ENCODE measurements around the gene SV2C.
"Not testable (repeated sequence)": the region's sequence is repeated elsewhere in the genome, so short reads cannot be mapped to it uniquely, and the experiment has no call there.

Gene SV2C

DNA sequence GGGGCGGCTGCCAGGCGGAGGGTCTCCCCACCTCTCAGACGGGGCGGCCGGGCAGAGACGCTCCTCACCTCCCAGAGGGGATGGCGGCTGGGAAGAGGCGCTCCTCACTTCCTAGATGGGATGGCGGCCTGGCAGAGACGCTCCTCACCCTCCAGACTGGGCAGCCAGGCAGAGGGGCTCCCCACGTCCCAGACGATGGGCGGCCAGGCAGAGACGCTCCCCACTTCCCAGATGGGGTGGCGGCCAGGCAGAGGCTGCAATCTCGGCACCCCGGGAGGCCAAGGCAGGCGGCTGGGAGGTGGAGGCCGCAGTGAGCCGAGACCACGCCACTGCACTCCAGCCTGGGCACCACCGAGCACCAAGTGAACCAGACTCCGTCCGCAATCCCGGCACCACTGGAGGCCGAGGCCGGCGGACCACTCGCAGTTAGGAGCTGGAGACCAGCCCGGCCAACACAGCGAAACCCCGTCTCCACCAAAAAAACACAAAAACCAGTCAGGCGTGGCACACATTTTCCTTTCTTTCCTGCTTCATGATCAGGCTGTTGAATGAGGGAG lies 253.1 kb downstream of the SV2C start:
- not testable (repeated sequence) for DNase-seq (ENCODE audit: low spot score in 2 of 2); H3K36me3 Mint-ChIP-seq (ENCODE audit: insufficient read depth); H3K4me3 Mint-ChIP-seq; H3K9me3 Mint-ChIP-seq; ATAC-seq (replicated peaks; ENCODE audit: extremely low read depth, poor library complexity, severe bottlenecking); H3K27me3 Mint-ChIP-seq; H3K27ac Mint-ChIP-seq (ENCODE audit: low read depth)
- H3K4me1 Mint-ChIP-seq: peaks cover 33% of the 10 kb centered on the region

DNA sequence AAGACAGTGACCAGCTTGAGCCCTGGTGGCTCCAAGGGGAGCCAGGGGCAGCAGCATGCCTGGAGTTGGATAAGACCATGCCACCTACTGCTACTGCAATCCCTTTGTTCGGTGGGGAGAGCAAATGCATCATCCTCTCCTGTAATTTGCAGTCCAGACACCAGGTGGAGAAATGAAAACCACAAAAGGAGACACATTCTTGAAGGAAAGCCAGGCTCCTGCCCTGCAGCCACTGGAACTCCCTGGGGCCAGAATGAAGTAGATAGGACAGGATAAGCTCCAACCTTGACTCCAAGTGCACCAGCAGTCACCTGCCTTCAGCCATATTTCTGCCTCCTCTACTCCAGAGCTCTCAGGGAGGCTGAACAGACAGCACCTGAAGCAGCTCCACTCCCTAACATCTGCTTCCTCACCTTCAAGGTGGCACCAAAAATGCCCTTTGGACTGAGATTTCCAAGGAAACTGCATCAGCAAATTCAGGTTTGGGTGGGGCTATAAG lies 254.8 kb downstream of the SV2C start:
- Mint-ChIP-seq H3K36me3 (ENCODE audit: insufficient read depth) (peaks cover 3% of the 10 kb centered on the region), H3K27ac (ENCODE audit: low read depth) (no peak overlapping the region), H3K4me3 (no peak overlapping the region), H3K27me3 (no peaks in the 10 kb centered on the region), H3K4me1 (peaks cover 36% of the 10 kb centered on the region), H3K9me3 (no peaks in the 10 kb centered on the region)
- ATAC-seq (replicated peaks; ENCODE audit: extremely low read depth, poor library complexity, severe bottlenecking) (peak; percentile 54), DNase-seq (ENCODE audit: low spot score in 2 of 2) (peak in 1 of 2 donors; percentile 32)

DNA sequence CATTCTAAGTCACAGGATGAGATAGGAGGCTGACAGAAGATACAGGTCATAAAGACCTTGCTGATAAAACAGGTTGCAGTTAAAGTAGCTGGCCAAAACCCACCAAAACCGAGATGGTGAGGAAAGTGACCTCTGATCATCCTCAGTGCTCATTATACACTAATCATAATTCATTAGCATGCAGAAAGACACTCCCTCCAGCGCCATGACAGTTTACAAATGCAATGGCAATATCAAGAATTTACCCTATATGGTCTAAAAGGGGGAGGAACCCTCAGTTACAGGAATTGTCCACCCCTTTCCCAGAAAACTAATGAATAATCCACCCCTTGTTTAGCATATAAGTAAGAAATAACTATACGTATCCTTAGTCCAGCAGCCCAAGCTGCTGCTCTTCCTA lies 256.7 kb downstream of the SV2C start:
- ATAC-seq (replicated peaks; ENCODE audit: extremely low read depth, poor library complexity, severe bottlenecking) (no peak), DNase-seq (ENCODE audit: low spot score in 2 of 2) (no peak)
- Mint-ChIP-seq H3K27ac (ENCODE audit: low read depth) (no peak overlapping the region), H3K27me3 (no peaks in the 10 kb centered on the region), H3K4me3 (no peak overlapping the region), H3K36me3 (ENCODE audit: insufficient read depth) (peaks cover 3% of the 10 kb centered on the region), H3K4me1 (peaks cover 29% of the 10 kb centered on the region), H3K9me3 (no peaks in the 10 kb centered on the region)

DNA sequence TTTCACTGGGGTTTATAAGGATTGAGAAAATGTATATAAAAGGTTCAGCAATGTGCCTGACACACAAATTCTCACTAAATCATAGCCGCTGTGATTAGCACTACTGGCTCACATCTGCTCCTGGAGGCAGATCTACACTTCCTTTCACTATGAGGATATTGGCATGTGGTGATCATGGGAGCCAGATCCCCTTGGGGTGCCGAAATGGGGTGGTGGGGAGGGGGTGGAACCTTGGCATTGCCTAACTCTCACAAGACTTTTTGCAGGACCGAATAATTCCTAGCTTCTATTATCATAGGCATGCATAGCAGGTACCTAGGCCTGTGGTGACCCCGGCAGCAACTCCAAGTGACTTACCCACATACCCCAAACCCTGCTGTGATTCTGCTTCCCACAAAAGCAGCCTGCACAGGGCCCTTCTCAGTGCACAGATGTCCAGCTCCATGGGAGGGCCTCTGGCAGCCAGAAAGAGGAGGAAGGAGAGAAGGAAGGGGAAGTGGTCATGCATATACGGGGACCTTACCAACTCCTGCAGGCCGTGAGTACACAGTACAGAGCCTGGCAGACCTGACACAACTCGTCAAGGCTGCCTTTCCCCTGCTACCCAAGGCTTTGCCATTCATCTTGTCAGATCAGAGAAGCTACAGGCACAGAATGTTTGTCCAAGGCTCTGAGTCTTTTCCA lies 258.6 kb downstream of the SV2C start:
- no peak for ATAC-seq (replicated peaks; ENCODE audit: extremely low read depth, poor library complexity, severe bottlenecking)
- no peak for DNase-seq (ENCODE audit: low spot score in 2 of 2)

DNA sequence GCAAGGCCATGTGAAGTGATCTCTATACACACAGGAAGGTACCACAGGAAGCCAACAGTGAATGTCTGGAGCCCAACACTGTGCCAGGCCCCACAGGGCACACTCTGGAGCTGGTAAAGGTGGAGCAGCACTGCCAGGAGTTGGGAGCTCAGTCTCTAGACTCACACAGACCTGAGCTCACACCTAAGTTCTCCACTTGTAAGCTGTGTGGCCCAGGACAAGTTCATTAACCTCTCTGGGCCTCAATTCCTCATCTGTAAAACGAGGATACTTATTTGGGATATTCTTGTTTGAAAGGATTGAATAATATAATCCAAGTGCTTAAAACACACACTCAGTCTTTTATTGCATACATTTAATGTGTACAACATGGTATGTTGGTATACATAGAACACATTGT lies 259.3 kb downstream of the SV2C start:
- Mint-ChIP-seq H3K27me3 (no peaks in the 10 kb centered on the region), H3K36me3 (ENCODE audit: insufficient read depth) (peaks cover 1% of the 10 kb centered on the region), H3K4me1 (peaks cover 24% of the 10 kb centered on the region), H3K4me3 (no peak overlapping the region), H3K9me3 (no peaks in the 10 kb centered on the region), H3K27ac (ENCODE audit: low read depth) (no peak overlapping the region)
- ATAC-seq (replicated peaks; ENCODE audit: extremely low read depth, poor library complexity, severe bottlenecking): no peak
- no peak for DNase-seq (ENCODE audit: low spot score in 2 of 2)

More for the DNA sequence above, 258.6 kb downstream of the SV2C start:
- Mint-ChIP-seq H3K36me3 (ENCODE audit: insufficient read depth) (peaks cover 1% of the 10 kb centered on the region), H3K4me1 (peaks cover 29% of the 10 kb centered on the region), H3K9me3 (no peaks in the 10 kb centered on the region), H3K4me3 (no peak overlapping the region), H3K27me3 (no peaks in the 10 kb centered on the region), H3K27ac (ENCODE audit: low read depth) (peak overlapping the region; percentile 52)

DNA sequence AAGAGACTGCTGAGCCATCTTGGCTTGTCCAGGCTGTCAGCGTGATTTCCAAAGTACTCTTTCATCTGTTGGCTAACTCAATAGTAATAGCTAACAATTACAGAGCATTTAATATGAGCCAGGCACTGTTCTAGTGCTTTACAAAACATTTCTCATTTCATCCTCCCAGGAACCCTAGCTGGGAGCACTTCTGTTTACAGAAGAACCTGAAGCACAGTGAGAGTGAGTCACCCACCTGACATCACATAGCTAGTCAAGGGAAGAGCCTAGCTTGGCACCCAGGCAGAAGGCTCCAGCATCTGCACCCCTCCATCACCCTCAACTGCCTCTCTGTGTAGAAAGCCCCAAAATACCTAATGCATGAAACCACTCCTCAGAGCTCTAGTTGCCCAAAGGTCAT lies 262.4 kb downstream of the SV2C start:
- Mint-ChIP-seq H3K27ac (ENCODE audit: low read depth) (no peak overlapping the region), H3K4me3 (no peak overlapping the region), H3K9me3 (no peaks in the 10 kb centered on the region), H3K4me1 (peaks cover 14% of the 10 kb centered on the region), H3K36me3 (ENCODE audit: insufficient read depth) (no peaks in the 10 kb centered on the region), H3K27me3 (no peaks in the 10 kb centered on the region)
- DNase-seq (ENCODE audit: low spot score in 2 of 2): no peak
- no peak for ATAC-seq (replicated peaks; ENCODE audit: extremely low read depth, poor library complexity, severe bottlenecking)

DNA sequence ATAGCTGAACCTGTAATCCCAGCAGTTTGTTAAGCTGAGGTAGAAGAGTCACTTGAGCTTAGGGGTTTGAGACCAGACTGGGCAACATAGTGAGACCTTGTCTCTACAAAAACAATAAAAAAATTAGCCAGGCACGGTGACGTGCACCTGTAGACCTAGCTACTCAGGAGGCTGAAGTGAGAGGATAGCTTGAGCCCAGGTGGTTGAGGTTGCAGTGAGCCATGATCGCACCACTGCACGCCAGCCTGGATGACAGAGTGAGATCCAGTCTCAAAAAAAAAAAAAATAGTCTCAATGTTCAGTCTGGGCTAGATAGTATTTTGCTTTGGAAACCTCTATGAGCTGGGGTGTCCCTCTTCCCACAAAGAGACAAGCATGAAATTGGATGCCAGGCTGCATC lies 268.0 kb downstream of the SV2C start:
- DNase-seq (ENCODE audit: low spot score in 2 of 2) (no peak), ATAC-seq (replicated peaks; ENCODE audit: extremely low read depth, poor library complexity, severe bottlenecking) (no peak)
- H3K4me3 Mint-ChIP-seq: no peak overlapping the region
- no peaks in the 10 kb centered on the region for H3K9me3 Mint-ChIP-seq
- no peaks in the 10 kb centered on the region for H3K36me3 Mint-ChIP-seq (ENCODE audit: insufficient read depth)
- H3K27ac Mint-ChIP-seq (ENCODE audit: low read depth): no peak overlapping the region
- no peaks in the 10 kb centered on the region for H3K4me1 Mint-ChIP-seq
- H3K27me3 Mint-ChIP-seq: no peaks in the 10 kb centered on the region

DNA sequence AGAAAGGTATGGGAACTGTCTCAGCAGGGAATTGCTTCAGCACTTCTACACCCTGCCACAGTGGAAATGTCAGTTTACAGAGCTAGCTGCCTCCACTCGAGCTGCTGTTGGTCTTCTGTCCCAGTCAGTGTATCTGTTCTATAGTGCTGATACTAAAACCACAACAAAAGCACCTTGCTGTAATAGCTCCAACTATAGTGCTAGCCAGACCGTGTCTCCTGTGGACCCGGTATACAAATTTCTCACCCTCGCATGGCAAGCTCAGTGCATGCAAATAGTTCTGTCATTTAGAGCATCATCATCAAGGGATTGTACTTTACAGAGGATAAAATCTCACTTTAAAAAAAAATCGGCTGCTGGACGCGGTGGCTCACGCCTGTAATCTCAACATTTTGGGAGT lies 268.4 kb downstream of the SV2C start:
- Mint-ChIP-seq H3K36me3 (ENCODE audit: insufficient read depth) (no peaks in the 10 kb centered on the region), H3K4me3 (no peak overlapping the region), H3K27ac (ENCODE audit: low read depth) (no peak overlapping the region), H3K9me3 (no peaks in the 10 kb centered on the region), H3K4me1 (no peaks in the 10 kb centered on the region), H3K27me3 (no peaks in the 10 kb centered on the region)
- no peak for DNase-seq (ENCODE audit: low spot score in 2 of 2)
- no peak for ATAC-seq (replicated peaks; ENCODE audit: extremely low read depth, poor library complexity, severe bottlenecking)

DNA sequence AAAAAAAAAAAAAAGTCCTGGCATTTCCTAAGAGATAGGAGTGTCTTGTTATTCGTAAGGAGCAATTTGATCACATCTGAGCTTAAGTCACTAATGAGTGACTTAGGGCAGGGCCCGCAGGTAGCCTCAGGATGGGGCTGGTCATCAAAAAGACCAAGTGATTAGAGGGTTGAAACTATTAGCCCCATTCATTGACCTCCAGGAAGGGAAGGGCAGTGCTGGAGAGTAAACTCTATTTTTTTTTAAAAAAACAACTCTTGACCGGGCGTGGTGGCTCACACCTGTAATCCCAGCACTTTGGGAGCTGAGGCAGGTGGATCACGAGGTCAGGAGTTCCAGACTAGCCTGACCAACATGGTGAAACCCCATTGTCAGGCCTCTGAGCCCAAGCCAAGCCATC lies 273.7 kb downstream of the SV2C start:
- no peaks in the 10 kb centered on the region for H3K9me3 Mint-ChIP-seq
- H3K27me3 Mint-ChIP-seq: peaks cover 11% of the 10 kb centered on the region
- no peak for DNase-seq (ENCODE audit: low spot score in 2 of 2)
- ATAC-seq (replicated peaks; ENCODE audit: extremely low read depth, poor library complexity, severe bottlenecking): no peak
- peaks cover 1% of the 10 kb centered on the region for H3K36me3 Mint-ChIP-seq (ENCODE audit: insufficient read depth)
- H3K4me3 Mint-ChIP-seq: no peak overlapping the region
- H3K4me1 Mint-ChIP-seq: peaks cover 11% of the 10 kb centered on the region
- H3K27ac Mint-ChIP-seq (ENCODE audit: low read depth): no peak overlapping the region

DNA sequence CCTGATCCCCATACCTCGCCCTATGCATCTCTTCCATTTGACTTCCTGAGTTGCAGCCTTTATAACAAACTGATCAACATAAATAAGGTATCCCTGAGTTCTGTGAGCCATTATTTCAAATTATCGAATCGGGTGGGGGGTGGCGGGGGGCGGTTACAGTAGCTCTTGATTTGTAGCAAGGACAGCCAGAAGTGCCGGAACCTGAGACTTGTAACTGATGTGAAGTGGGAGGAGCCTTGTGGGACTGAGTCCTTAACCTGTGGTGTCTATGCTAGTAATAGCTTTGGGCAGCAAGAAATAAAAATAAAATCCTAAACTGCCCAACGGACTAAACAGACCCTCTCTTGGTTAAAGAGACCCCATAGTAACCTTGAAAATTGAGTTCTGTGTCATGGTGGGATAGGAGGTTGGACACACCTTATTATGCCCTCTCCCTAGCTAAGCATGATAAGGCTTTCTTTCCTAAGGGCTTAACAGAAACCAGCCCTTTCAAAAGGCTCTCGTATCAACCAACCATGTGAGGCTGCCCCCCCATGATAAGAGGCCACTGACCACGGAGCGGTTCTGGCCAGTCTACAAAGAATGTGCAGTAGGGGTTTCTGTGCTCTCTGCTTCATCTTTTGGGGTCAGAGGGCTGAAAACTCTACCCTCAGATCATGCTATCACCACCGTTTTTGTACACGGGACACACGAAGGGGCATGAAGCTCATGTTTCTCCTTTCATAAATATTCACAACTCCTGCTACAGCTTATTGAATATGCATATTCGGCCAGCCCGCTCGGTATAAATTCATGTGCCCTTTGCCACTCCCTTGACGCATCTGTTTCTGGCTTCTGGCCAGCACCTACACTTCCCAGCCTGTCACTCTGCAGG lies 280.4 kb downstream of the SV2C start:
- ATAC-seq (replicated peaks; ENCODE audit: extremely low read depth, poor library complexity, severe bottlenecking): no peak
- Mint-ChIP-seq H3K9me3 (no peaks in the 10 kb centered on the region), H3K4me1 (peaks cover 11% of the 10 kb centered on the region), H3K36me3 (ENCODE audit: insufficient read depth) (peaks cover 1% of the 10 kb centered on the region), H3K27ac (ENCODE audit: low read depth) (no peak overlapping the region), H3K27me3 (peaks cover 1% of the 10 kb centered on the region), H3K4me3 (no peak overlapping the region)
- DNase-seq (ENCODE audit: low spot score in 2 of 2): no peak

DNA sequence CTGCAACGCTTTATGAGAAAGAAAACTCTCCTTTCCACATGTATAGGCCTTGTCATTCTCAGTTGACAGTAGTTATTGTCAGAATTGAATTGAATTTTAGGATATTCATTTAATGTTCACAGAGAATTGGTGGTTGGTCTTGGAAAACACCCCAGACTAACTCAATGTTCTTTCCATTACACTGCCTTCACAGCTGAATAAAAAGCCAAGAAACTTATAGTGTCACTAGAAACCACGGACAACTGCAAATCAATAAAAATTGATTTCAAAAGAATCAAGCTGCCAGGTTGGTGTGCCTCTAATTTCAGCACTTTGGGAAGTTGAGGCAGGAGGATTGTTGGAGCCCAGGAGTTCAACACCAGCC lies 281.0 kb downstream of the SV2C start:
- Mint-ChIP-seq H3K27me3 (no peaks in the 10 kb centered on the region), H3K4me3 (no peak overlapping the region), H3K36me3 (ENCODE audit: insufficient read depth) (peaks cover 1% of the 10 kb centered on the region), H3K4me1 (peaks cover 16% of the 10 kb centered on the region), H3K27ac (ENCODE audit: low read depth) (no peak overlapping the region), H3K9me3 (no peaks in the 10 kb centered on the region)
- ATAC-seq (replicated peaks; ENCODE audit: extremely low read depth, poor library complexity, severe bottlenecking): no peak
- no peak for DNase-seq (ENCODE audit: low spot score in 2 of 2)

DNA sequence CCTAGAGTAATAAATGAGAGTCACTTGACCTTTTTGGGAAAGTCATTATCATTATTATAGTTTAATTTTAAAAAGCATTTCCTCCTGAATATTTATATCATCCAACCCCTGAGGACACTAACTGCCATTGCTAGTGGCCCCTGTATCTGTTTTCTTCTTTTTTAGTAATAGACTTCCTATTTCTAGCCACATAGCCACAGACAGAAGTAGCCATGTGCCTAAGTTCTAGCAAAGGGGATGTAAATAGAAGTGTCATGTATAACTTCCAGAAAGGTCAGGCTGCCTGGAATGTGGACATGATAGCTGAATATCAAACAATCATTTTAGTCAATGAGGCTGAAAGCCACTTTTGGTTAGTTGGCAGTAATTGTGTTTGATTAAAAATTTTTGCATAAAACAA lies 282.4 kb downstream of the SV2C start:
- H3K27me3 Mint-ChIP-seq: no peaks in the 10 kb centered on the region
- ATAC-seq (replicated peaks; ENCODE audit: extremely low read depth, poor library complexity, severe bottlenecking) (no peak), DNase-seq (ENCODE audit: low spot score in 2 of 2) (no peak)
- no peak overlapping the region for H3K4me3 Mint-ChIP-seq
- H3K4me1 Mint-ChIP-seq: peaks cover 9% of the 10 kb centered on the region
- peaks cover 1% of the 10 kb centered on the region for H3K36me3 Mint-ChIP-seq (ENCODE audit: insufficient read depth)
- H3K27ac Mint-ChIP-seq (ENCODE audit: low read depth): no peak overlapping the region
- H3K9me3 Mint-ChIP-seq: no peaks in the 10 kb centered on the region

DNA sequence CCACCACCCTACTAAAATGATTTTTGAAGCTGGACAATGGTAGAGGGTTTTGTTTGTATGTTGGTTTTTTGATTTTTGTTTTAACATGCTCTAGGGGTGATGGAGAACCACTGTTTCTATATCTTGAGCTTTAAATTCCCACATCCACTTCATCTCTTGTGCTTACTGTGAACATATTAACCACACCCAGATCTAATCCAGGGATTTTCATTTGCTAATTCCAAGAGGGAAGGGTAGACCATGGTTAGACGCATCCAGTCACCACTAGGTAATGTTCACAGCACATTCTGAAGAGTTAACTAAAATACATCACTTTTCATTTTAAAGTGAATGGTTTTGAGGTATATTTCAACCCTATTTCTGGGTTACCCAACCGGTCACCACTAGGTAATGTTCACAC lies 283.4 kb downstream of the SV2C start:
- H3K27ac Mint-ChIP-seq (ENCODE audit: low read depth): no peak overlapping the region

More for the DNA sequence above, 283.4 kb downstream of the SV2C start:
- ATAC-seq (replicated peaks; ENCODE audit: extremely low read depth, poor library complexity, severe bottlenecking) (no peak), DNase-seq (ENCODE audit: low spot score in 2 of 2) (no peak)
- Mint-ChIP-seq H3K27me3 (no peaks in the 10 kb centered on the region), H3K36me3 (ENCODE audit: insufficient read depth) (no peaks in the 10 kb centered on the region), H3K9me3 (no peaks in the 10 kb centered on the region), H3K4me1 (peaks cover 5% of the 10 kb centered on the region), H3K4me3 (no peak overlapping the region)

Measured in central memory CD8-positive, alpha-beta T cell (primary cell).